ENCODE results near the gene CAPN5.

CAPN5 gene

DNA sequence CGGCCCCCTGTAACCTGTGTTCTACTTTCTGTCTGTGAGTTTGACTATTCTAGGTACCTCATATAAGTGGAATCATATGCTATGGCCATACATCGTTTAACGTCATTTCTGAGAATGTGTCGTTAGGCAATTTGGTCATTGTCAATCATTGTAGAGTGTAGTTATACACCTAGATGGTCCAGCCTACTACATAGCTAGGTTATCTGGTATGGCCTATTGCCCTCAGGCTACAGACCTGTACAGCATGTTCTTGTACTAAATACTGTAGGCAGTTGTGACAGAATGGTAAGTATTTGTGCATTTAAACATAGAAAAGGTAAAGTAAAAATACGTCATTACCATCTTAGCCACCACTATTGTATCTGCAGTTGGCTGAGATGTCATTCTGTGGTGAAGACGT lies 96.5 kb downstream of the CAPN5 start:
- ChIA-PET POLR2A (no interaction called here), CTCF (no interaction called here)
- TF ChIP-seq, protein P1, sequence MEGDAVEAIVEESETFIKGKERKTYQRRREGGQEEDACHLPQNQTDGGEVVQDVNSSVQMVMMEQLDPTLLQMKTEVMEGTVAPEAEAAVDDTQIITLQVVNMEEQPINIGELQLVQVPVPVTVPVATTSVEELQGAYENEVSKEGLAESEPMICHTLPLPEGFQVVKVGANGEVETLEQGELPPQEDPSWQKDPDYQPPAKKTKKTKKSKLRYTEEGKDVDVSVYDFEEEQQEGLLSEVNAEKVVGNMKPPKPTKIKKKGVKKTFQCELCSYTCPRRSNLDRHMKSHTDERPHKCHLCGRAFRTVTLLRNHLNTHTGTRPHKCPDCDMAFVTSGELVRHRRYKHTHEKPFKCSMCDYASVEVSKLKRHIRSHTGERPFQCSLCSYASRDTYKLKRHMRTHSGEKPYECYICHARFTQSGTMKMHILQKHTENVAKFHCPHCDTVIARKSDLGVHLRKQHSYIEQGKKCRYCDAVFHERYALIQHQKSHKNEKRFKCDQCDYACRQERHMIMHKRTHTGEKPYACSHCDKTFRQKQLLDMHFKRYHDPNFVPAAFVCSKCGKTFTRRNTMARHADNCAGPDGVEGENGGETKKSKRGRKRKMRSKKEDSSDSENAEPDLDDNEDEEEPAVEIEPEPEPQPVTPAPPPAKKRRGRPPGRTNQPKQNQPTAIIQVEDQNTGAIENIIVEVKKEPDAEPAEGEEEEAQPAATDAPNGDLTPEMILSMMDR (IDR thresholded peaks at IDR 0.05; ENCODE audit: control extremely low read depth, extremely low read depth, low read depth, missing control alignments): no peak
- DNase-seq (ENCODE audit: extremely low spot score): no peak

DNA sequence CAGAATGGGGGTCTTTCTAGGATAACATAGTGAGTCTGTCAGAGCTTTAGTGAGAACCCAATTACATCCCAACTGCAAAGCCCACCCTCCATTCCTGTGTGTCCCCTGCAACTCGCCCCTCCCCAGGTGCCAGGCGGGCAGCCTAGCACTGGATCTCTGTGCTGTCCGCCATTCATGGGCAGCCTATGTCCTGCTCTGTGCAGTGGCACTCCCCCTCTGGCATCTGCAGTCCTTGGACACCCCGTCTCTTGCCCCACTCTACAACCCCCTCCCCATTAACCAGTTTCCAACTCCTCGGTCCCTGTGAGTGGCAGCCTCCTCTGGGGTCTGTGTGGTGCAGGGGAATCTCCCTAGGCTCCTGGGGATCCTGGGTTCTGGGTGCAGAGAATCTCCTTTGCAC lies 98.3 kb downstream of the CAPN5 start:
- TF ChIP-seq, protein P1 (IDR thresholded peaks at IDR 0.05; ENCODE audit: control extremely low read depth, extremely low read depth, low read depth, missing control alignments): no peak
- no peak for DNase-seq (ENCODE audit: extremely low spot score)
- CTCF ChIA-PET: interaction anchor here (1.0 to 1.5 kb wide), 3 partner anchors 9 to 74 kb away, joined by 3 to 5 read pairs (median 4); no protein-coding TSS in a partner anchor
- POLR2A ChIA-PET: no interaction called here

DNA sequence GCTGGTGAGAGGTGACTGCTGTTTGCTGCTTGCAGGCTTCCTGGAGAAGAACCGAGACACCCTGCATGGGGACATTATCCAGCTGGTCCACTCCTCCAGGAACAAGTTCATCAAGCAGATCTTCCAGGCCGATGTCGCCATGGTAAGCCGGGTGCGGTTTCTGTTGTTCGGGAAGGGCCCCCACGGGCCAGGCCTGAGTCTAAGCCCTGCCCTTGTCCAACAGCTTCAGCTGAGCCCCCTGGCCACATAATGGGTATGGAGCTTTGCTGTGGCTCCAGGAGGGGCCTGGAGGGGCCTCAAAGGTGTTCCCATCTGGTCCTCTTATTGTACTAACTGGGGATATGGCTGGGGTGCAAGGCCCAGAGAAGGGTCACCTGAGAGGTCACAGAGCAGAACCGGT lies 99.2 kb downstream of the CAPN5 start:
- CTCF ChIA-PET: interaction anchor here (1.0 to 1.5 kb wide), 4 partner anchors 8 to 75 kb away, joined by 3 to 5 read pairs (median 4); no protein-coding TSS in a partner anchor
- no peak for DNase-seq (ENCODE audit: extremely low spot score)
- TF ChIP-seq, protein P1 (IDR thresholded peaks at IDR 0.05; ENCODE audit: control extremely low read depth, extremely low read depth, low read depth, missing control alignments): no peak
- POLR2A ChIA-PET: interaction anchor here (0.6 kb wide), 1 partner anchor 82 kb away, joined by 3 read pairs; no protein-coding TSS in a partner anchor

DNA sequence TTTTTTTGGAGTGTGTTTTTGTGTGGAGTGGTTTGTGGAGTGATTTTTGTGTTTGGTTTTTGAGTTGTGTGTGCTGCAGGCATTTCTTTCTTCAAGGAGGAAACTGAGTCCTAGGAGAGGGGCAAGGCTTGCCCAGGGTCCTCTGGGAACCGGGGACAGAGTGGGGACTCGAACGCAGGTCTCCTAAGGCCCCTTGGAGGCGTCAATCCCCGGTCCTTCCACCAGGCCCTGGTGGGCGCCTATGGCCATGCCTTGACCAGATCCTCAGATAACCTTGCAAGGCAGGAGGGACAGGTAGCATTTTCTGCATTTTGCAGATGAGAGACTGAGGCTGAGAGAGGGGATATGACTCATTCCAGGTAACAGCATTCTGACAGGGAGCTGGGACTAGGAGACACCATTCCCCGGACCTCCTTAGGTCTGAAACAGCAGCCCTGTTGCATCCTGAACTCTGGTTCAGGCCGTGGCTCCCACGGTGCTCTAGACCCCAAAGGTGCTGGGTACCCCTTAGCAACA lies 100.4 kb downstream of the CAPN5 start:
- POLR2A ChIA-PET: no interaction called here
- CTCF ChIA-PET: interaction anchor here (0.9 to 1.2 kb wide), 2 partner anchors 39 to 76 kb away, joined by 3 read pairs; partner anchors contain the start of gene MYO7A
- TF ChIP-seq, protein P1 (IDR thresholded peaks at IDR 0.05; ENCODE audit: control extremely low read depth, extremely low read depth, low read depth, missing control alignments): no peak
- no peak for DNase-seq (ENCODE audit: extremely low spot score)

DNA sequence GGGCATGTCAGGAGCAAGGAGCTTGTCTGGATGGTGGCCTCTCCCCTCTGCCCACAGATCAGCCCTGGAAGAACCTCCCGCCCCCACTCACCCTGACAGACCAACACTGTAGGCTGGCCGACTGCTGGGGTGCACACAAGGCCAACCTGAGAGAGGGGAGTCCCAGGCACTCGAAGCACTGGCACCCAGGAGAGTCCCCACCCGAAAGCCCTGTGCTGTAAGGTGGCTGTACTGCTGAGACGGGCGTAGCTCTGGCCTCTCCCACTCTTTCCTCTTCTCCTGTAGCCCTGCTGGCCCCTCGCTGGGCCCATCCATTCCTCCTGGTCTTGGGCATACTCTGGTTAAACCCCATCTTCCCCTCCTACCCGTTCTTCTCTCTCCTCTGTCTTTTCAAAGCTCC lies 101.0 kb downstream of the CAPN5 start:
- DNase-seq (ENCODE audit: extremely low spot score): no peak
- ChIA-PET POLR2A (no interaction called here), CTCF (interaction anchor here (0.9 to 1.2 kb wide), 2 partner anchors 20 to 76 kb away, joined by 3 read pairs; no protein-coding TSS in a partner anchor)
- TF ChIP-seq, protein P1 (IDR thresholded peaks at IDR 0.05; ENCODE audit: control extremely low read depth, extremely low read depth, low read depth, missing control alignments): no peak

DNA sequence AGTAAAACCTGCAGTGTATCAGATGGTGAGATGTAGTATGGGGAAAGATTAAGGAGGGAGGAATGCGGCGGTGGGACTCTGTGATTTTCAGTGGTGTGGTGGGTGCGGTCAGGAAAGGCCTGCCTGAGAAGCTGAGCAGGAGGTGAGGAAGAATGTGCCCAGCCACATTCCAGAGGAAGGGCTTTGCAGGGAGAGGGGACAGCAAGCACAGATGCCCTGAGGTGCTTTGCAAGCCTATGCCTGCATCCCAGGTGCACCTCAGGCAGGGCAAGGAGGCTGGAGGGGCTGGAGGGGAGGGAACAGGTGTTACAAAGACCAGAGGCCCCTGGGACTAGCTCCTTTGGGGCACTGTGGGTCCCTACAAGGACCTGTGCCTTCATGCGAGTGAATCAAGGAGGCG lies 103.3 kb downstream of the CAPN5 start:
- CTCF ChIA-PET: interaction anchor here (0.7 kb wide), 1 partner anchor 43 kb away, joined by 3 read pairs; no protein-coding TSS in a partner anchor
- POLR2A ChIA-PET: no interaction called here

More for the DNA sequence above, 103.3 kb downstream of the CAPN5 start:
- no peak for DNase-seq (ENCODE audit: extremely low spot score)
- TF ChIP-seq, protein P1 (IDR thresholded peaks at IDR 0.05; ENCODE audit: control extremely low read depth, extremely low read depth, low read depth, missing control alignments): no peak

All from GM10248 (cell line).